Lower lobe of right lung (tissue), 2 donors: Measurements from ENCODE around the gene ARHGEF2. TPM values are rescaled to one million over a fixed set of nuclear protein-coding genes. Genes with fewer than 3 reads are reported as not detected.

Source experiments
- ATAC-seq, 2 donors: fragments of 200-7000 bp; cut with Tn5 transposase; one replicate each; pipeline ENCODE4 v1.9.1; 2020 to 2022; ENCODE audit warnings: mild to moderate bottlenecking in 2 of 2, moderate library complexity in 2 of 2
- DNase-seq: peaks from one replicate; pipeline ENCODE4 v3.0.0-alpha.2; 2020
- H3K27ac ChIP-seq: fragments of 200-600 bp; one replicate; pipeline ENCODE4 v1.8.0; 2022
- H3K27me3 ChIP-seq: fragments of 200-600 bp; one replicate; pipeline ENCODE4 v1.8.0; 2022; ENCODE audit warnings: low read depth
- H3K36me3 ChIP-seq: fragments of 200-600 bp; one replicate; pipeline ENCODE4 v1.8.0; 2022; ENCODE audit warnings: mild to moderate bottlenecking
- H3K4me1 ChIP-seq: fragments of 200-600 bp; one replicate; pipeline ENCODE4 v1.8.0; 2022
- H3K4me3 ChIP-seq: fragments of 200-600 bp; one replicate; pipeline ENCODE4 v1.8.0; 2022; ENCODE audit warnings: mild to moderate bottlenecking
- H3K9me3 ChIP-seq: fragments of 200-600 bp; one replicate; pipeline ENCODE4 v1.8.0; 2022
- intact Hi-C: fragments of 100-400 bp; cut with DNase I; formaldehyde crosslinking; loops from one replicate; pipeline ENCODE4 v1.11.0; 2022
- total RNA-seq: library from RNA; stranded (reverse); fragmentation: NEBNext Ultra II Directional; extraction: Animal tissue kit (Norgen Biotek cat#: 25700); gene quantifications from one replicate; pipeline ENCODE4 v1.2.1, GENCODE V29; 2021
- TF ChIP-seq, protein P1 (sequence below): fragments of 200-600 bp; IDR thresholded peaks from one replicate; pipeline ENCODE4 v1.8.0; 2022; ENCODE audit warnings: antibody characterized with exemption, mild to moderate bottlenecking
- donor health status: DM: no; HTN: yes; CAD: no; lungs with severe emphysema.

ARHGEF2 gene
- total RNA-seq, 1 donor from 2014 or later: 252 TPM

DNA sequence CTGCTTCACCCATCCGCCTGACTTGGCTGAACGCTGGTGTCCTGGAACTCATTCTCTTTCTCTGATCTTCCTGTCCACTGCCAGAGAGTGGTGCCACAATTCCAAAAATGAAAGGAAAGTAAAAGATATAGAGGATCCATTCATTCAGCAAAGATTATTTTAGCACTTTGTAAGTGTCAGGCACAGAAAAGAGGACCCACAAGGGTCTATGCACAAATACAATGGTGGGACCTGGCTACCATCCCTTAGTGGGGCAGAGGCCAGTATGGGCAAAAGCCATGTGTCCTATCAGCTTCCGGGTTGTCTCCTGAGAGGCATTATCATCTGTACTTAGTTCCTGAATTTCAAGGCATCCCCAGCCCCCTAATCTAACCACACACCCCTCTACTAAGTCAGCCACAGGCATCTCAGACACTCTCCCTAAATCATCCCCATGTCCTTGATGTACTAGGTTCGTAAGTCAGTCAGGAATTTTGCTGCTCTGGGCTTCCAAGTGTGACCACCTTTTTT, 23.4 kb upstream of the ARHGEF2 start:
- TF ChIP-seq, protein P1, sequence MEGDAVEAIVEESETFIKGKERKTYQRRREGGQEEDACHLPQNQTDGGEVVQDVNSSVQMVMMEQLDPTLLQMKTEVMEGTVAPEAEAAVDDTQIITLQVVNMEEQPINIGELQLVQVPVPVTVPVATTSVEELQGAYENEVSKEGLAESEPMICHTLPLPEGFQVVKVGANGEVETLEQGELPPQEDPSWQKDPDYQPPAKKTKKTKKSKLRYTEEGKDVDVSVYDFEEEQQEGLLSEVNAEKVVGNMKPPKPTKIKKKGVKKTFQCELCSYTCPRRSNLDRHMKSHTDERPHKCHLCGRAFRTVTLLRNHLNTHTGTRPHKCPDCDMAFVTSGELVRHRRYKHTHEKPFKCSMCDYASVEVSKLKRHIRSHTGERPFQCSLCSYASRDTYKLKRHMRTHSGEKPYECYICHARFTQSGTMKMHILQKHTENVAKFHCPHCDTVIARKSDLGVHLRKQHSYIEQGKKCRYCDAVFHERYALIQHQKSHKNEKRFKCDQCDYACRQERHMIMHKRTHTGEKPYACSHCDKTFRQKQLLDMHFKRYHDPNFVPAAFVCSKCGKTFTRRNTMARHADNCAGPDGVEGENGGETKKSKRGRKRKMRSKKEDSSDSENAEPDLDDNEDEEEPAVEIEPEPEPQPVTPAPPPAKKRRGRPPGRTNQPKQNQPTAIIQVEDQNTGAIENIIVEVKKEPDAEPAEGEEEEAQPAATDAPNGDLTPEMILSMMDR: no peak
- peak overlapping the region; percentile 46 for H3K4me3 ChIP-seq
- no peaks in the 10 kb centered on the region for H3K4me1 ChIP-seq
- H3K9me3 ChIP-seq: no peaks in the 10 kb centered on the region
- peak in 1 of 2 donors; percentile 18 for ATAC-seq
- intact Hi-C loops: no loop called here
- H3K36me3 ChIP-seq: no peaks in the 10 kb centered on the region
- H3K27ac ChIP-seq: peak overlapping the region; percentile 63
- DNase-seq: no peak
- H3K27me3 ChIP-seq: no peaks in the 10 kb centered on the region

DNA sequence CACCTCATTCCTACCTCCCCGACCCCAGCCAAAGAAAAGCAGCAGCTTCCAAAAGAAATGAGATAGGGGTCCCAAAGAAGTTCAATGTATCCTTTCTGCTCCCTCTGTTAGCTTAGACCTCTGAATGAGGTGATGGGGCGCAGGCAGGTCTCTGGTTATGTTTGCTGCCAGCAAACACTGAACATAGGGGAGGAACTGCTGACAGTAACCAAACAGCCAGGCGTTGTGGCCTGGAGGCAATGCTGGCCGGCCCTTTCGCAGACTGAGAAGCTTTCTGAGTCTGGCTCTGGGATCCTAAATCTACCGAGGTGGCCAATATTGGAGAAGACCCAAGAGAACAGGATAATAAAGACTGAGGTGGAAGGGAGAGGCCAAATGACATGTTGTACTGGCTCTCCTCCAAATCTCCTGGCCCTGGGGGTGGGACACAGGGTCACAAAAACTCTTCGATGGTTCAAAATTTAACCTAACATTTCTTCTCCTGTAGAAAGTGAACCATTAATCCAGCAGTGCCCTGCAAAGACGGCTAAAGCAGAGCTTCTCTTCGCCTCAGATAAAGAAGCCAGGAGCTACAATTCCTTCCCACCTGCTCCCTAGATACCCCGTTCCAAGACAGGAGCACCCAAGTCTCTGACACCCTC, 22.8 kb upstream of the ARHGEF2 start:
- intact Hi-C loops: no loop called here
- TF ChIP-seq, protein P1: no peak
- Histone ChIP-seq H3K9me3 (no peaks in the 10 kb centered on the region), H3K4me1 (no peaks in the 10 kb centered on the region), H3K27me3 (no peaks in the 10 kb centered on the region), H3K27ac (peak overlapping the region; percentile 63), H3K36me3 (no peaks in the 10 kb centered on the region), H3K4me3 (peak overlapping the region; percentile 46)
- no peak for DNase-seq
- ATAC-seq: no peak

DNA sequence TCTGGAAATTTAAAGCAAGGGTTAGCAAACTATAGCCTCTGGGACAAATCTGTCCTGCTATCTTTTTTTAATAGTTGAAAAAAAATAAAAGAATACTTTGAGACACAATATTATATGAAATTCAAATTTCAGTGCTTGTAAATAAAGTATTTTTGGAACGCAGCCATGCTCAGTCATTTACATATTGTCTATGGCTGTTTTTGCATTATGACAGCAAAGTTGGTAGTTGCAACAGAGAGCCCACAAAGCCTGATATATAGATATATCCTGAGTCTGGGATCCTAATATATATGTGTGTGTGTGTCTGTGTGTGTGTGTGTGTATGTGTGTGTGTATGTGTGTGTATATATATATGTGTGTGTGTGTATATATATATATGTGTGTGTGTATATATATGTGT, 21.6 kb upstream of the ARHGEF2 start:
- H3K4me1 ChIP-seq: no peaks in the 10 kb centered on the region
- no peak for ATAC-seq
- TF ChIP-seq, protein P1: no peak
- no peaks in the 10 kb centered on the region for H3K36me3 ChIP-seq
- no peak overlapping the region for H3K27ac ChIP-seq
- DNase-seq: no peak
- no peaks in the 10 kb centered on the region for H3K27me3 ChIP-seq
- H3K9me3 ChIP-seq: no peaks in the 10 kb centered on the region
- intact Hi-C loops: no loop called here
- H3K4me3 ChIP-seq: no peak overlapping the region

DNA sequence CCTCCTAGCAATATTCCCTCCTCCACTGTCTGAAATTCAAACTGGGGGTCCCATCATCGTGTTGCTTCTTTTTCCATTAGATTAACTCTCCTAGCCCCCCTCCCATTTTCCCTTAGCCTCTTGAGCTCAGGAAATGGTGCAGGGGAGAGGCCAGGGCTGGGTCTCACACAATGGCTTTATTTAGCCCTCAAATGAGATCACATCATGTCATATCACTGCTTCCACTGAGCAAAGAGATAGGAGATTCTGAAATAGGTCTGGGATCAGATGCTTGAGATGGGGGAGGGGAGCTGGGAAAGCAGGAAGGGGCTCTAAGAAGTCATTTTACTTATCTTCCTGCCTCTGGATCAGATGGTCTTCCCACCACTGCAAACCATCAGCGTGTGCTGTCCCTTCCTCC, 17.8 kb upstream of the ARHGEF2 start:
- peaks cover 10% of the 10 kb centered on the region for H3K4me1 ChIP-seq
- intact Hi-C loops: no loop called here
- no peak overlapping the region for H3K4me3 ChIP-seq
- TF ChIP-seq, protein P1: no peak
- no peak overlapping the region for H3K27ac ChIP-seq
- no peak for ATAC-seq
- no peak for DNase-seq
- no peaks in the 10 kb centered on the region for H3K27me3 ChIP-seq
- no peaks in the 10 kb centered on the region for H3K36me3 ChIP-seq
- H3K9me3 ChIP-seq: no peaks in the 10 kb centered on the region

DNA sequence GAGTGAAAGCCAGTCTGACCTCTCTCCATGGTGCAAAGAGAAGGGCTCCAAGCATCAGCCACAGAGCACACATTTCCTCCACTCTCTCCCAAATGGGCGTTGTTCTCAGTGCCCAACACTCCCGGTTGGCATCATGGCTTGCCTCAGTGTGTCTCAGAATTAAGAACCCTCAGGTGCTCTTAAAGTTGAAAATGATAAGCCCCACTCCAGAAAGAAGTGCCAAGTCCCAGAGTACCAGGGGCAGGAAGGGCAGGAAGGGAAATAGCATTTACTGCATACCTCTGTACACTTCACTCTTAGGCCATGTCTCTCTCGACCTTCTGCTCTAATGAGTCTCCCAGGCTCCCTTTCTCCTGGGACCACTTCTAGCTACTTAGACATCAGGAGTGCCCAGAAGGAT, 15.2 kb upstream of the ARHGEF2 start:
- Histone ChIP-seq H3K27ac (peak overlapping the region; percentile 60), H3K36me3 (no peaks in the 10 kb centered on the region), H3K4me3 (no peak overlapping the region), H3K9me3 (no peaks in the 10 kb centered on the region), H3K27me3 (no peaks in the 10 kb centered on the region), H3K4me1 (peaks cover 32% of the 10 kb centered on the region)
- TF ChIP-seq, protein P1: no peak
- peak; percentile 81 to 85 for ATAC-seq
- intact Hi-C loops: no loop called here
- no peak for DNase-seq
